GM21786 (cell line): ENCODE results near the gene ARHGEF28.
A peak's percentile ranks its signal among the peaks of the same experiment; 100 is the strongest.

Source experiments
- ATAC-seq: cut with Tn5 transposase; IDR thresholded peaks from one replicate; pipeline ENCODE4 v1.9.1; 2021; ENCODE audit not compliant: unreplicated experiment

The ARHGEF28 gene

DNA sequence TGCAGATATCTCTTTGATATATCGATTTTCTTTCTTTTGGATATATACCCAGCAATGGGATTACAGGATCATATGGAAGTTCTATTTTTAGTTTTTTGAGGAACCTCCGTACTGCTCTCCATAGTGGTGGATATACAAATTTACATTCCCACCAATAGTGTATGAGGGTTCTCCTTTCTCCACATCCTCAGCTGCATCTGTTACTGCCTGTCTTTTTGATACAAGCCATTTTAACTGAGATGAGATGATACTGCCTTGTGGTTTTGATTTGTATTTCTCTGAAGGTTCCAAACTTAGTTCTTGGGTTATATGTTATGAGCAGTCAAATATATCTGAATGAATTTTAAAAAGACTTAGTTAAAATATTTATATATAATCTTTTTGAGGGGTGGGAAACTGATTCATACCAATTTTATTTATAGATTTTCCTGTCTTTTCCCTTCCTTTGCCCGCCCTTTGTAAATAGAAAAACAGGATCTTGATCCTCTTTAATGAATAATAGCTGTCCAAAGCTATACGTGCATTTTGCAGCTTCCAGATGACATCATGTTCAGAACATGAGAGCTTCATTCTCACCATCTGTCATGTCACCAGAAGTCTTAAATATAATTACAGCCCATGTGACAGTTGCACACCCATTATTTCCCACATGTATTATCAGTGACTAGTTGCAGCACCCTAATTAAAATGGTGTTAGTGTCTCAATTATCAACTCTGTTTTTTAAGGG is 6.2 kb upstream of the ARHGEF28 start:
- ATAC-seq = no peak

DNA sequence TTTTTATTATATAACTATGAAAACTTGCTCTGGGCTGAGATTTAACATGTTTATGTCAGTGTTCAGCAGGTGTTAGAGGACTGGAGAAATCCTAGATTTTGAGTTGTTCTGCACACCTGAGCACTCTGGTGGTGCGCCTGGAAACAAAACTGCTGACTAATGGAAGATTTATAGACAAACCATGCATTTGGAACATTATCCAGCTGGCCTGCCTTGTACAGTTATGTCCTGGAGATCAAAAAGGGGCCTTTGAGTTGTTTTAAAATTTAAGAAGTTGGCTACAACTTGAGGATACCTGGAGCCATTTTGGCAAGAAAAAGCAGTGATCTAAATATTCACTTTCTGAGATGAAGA is 5.7 kb upstream of the ARHGEF28 start:
- ATAC-seq = no peak

GRCh38 chr5:73623060-73623459 is 2.9 kb upstream of the ARHGEF28 start:
- ATAC-seq = no peak

DNA sequence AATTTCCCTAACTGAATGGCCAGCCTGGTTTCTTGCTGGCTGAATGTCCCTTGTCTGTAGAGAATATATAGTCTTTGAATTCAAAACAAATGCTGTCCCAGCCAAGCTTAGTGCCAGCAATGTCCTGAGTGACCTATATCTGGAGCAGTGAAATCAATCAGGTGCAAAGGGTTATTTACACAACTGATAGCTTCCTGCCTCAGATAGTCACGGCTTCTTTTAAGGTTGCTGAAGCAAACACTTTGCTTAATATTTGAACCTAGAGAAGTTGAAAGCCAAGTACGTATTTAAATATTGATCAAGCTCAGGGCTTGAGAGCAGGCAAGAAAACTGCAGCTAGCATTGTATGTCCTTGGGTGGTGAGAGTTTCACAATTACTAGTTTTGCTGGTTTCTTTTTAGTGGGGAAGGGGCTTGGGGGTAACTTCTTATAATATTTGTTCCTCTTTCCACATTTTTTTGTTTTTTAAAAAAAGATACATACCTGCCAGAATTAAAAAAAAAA is 2.0 kb upstream of the ARHGEF28 start:
- no peak for ATAC-seq

DNA sequence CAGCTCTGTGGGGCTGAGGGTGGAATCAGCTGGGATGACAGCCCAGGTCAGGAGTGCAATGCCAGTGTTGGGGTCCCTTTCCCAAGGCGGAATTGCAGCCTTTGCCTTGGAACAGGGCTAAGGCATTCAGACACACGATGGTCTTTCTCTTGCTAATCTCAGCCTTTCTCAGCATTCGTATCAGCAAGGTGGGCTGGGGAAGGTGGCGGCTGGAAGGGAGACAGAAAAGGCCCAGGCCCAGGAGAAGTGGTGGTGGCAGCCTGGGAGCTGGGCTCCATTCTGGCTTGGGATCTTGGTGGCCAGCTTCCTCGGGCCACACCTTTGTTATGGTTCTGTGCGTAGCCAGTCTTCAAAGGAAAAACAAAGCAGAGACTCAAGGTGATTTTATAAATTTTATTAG is 1.1 kb upstream of the ARHGEF28 start:
- ATAC-seq = no peak

- peak; percentile 46 for ATAC-seq
Observed at GRCh38 chr5:73625372-73625943, 538 bp upstream of the ARHGEF28 start.

DNA sequence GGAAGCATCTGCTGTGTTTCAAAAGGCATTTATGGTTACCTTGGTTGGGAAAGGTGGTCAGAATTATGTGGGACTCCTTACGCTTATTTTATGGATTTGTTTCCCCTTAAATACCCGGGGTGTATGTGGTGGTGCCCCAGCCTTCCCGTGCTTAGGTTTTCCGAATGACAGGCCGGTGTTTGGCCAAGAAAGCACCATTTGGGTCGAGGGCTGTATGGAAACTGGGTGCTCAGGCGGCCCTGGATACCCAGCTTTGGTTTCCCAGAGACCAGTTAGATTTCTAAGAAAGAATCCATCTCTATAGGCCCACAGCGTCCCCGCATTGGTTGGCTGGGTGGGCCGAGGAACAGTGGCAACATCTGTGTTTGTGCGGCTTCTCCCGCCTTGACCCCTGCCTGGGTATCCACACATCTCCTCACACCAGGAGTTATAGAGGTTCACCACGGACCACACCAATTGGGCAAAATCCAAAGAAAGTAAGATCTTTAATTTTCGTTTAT is 868 bp downstream of the ARHGEF28 start:
- no peak for ATAC-seq

GRCh38 chr5:73629456-73629855 is 3.5 kb downstream of the ARHGEF28 start:
- no peak for ATAC-seq

DNA sequence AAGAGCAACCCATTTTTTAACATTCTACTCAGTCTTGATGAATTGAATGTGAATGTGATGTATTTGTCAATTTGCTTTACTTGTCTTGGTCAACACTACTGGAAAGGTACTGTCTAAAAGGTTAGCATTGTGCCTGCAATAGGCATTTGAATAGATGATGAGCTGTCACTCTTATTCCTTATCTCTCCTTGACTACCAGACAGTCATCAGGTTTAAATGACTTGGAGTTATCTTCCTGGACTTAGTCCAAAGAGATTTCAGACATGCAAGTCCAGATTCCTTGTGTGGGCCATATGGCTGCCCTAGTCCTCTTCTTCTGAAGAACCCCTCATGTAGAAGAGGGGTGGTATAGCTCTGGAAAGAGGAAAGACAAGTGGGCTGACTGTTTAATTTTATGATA is 4.8 kb downstream of the ARHGEF28 start:
- ATAC-seq = no peak

DNA sequence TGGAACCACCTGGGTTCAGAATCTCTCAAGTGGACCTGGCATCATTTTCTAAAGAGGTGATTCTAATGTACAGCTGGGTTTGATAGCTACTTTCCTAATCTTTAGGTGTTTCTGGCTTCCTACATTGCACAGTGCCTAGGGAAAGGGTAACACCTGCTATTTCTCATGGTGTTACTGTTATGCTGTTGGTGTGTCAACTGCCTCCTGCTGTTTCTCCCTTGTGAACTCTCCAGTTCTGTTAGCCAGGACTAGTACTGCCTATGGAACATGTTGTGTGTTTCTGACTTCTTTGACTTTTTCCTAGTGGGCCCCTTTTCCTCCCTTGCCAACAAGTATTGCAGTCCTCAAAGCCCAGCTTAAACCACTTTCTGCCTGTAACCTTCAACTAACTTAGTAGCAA is 5.5 kb downstream of the ARHGEF28 start:
- no peak for ATAC-seq

DNA sequence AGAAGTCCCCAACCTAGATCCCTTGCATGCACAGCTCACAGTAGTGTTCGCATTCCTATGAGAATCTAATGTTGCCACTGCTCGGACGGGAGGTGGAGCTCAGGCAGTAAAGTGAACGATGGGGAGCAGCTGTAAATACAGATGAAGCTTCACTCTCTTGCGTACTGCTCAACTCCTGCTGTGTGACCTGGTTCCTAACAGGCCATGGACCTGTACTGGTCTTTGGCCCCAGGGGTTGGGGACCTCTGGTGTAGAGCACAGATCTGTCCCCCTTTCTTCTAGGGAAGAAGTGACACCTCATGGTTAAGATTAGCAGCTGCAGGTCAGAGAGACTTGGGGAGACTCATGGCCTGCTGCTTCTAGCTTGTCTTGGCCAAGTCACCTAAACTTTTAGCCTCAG is 7.1 kb downstream of the ARHGEF28 start:
- ATAC-seq = no peak

- no peak for ATAC-seq
Observed at GRCh38 chr5:73636408-73636807, 10.4 kb downstream of the ARHGEF28 start.

- ATAC-seq = no peak
Observed at GRCh38 chr5:73637565-73637964, 11.6 kb downstream of the ARHGEF28 start.

GRCh38 chr5:73638344-73639095 is 12.5 kb downstream of the ARHGEF28 start:
- ATAC-seq = no peak

DNA sequence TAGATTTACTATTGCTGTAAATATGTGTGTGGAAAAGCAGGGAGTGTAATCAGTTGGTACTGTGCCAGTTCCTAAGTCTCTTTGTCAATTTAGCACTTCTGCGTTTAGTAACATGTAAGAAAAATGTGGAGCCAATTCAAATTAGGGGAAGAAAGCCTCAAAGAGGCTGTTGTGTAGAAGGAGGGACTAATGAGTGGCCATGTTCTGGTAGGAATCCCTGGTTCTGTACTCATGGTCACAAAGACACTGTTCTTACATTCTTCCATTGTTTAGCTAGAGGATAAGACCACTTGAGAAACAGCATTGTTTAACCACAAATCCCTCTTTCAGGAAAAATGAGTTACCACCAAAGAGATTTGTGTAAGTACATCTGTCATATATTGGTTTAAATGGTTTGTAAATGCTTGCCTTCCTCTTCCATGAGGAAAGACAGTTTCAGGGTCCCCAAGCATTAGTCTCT is 14.9 kb downstream of the ARHGEF28 start:
- no peak for ATAC-seq

GRCh38 chr5:73641811-73642210 is 15.8 kb downstream of the ARHGEF28 start:
- ATAC-seq = no peak

- ATAC-seq = no peak
Observed at GRCh38 chr5:73642344-73642743, 16.3 kb downstream of the ARHGEF28 start.

DNA sequence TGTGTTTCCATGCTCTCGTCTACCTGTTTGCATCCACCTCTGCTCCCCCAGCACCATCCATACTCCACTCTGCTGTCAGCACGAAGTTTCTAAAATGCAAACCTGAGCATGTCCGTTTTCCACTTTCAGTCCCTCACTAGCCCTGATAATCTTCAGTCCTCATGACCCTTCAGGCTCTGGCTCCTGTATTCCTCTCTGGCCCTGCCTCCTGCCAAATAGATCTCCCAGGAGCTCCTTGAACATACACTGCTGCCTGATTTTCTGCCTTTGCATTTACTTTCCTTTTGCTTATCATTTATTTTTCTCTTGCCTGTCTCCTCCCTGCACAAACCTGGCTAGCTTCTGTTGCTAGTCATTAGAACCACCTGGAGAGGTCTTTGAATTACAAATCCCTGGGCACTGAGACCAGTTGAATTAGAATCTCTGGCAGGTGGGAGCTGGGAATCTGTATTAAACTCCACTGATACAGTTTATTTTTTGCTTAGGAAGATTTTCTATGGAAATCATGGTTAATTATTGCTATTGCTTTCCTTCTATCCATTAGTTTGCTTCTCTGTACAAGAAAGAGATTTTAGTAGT is 18.5 kb downstream of the ARHGEF28 start:
- ATAC-seq = no peak

GRCh38 chr5:73647721-73648120 is 21.7 kb downstream of the ARHGEF28 start:
- ATAC-seq = no peak

- ATAC-seq = no peak
Observed at GRCh38 chr5:73648515-73648914, 22.5 kb downstream of the ARHGEF28 start.

DNA sequence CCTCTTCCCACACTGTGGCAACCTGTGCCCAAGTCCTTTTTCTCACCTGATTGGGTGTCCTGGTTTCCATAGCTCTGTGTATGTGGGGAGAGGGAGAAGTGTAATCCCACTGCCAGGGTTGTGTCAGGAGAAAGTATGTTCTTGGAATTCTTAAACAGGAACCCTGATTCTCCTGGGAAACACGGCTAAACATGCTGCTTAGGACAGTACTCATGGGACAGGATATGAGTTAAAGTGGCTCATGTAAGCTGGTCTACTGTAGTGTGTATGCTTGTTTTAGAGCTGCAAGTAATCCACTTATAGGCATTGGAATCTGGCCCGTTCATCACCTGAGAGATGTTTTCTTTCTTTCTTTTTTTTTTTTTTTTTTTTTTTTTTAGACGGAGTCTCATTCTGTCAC is 23.9 kb downstream of the ARHGEF28 start:
- ATAC-seq = no peak
